DND-41 (cell line): ENCODE measurements around the gene FAM89A.

Source experiments
- EZH2 ChIP-seq: IDR thresholded peaks from 3 replicates; pipeline ENCODE4 v1.6.1; 2012; ENCODE audit warnings: borderline replicate concordance, low read depth, mild to moderate bottlenecking, moderate library complexity, low read length, inconsistent platforms; ENCODE audit not compliant: severe bottlenecking
- TF ChIP-seq, protein P1 (sequence below): IDR thresholded peaks from 2 replicates; pipeline ENCODE4 v1.5.1; 2012; ENCODE audit warnings: borderline replicate concordance, low read length, moderate library complexity, mild to moderate bottlenecking; ENCODE audit not compliant: poor library complexity, severe bottlenecking; ENCODE audit errors: extremely low read depth

- TF ChIP-seq, protein P1, sequence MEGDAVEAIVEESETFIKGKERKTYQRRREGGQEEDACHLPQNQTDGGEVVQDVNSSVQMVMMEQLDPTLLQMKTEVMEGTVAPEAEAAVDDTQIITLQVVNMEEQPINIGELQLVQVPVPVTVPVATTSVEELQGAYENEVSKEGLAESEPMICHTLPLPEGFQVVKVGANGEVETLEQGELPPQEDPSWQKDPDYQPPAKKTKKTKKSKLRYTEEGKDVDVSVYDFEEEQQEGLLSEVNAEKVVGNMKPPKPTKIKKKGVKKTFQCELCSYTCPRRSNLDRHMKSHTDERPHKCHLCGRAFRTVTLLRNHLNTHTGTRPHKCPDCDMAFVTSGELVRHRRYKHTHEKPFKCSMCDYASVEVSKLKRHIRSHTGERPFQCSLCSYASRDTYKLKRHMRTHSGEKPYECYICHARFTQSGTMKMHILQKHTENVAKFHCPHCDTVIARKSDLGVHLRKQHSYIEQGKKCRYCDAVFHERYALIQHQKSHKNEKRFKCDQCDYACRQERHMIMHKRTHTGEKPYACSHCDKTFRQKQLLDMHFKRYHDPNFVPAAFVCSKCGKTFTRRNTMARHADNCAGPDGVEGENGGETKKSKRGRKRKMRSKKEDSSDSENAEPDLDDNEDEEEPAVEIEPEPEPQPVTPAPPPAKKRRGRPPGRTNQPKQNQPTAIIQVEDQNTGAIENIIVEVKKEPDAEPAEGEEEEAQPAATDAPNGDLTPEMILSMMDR, result no peak
- TF ChIP-seq EZH2, result no peak
These were observed 38.2 kb downstream of the FAM89A start for GRCh38 chr1:231001892-231002291.
